Hematopoietic multipotent progenitor cell treated with erythropoietin and hydrocortisone succinate and interleukin-3 and kit ligand, for 6 days (in vitro differentiated cells): ENCODE measurements around the gene ITPR1.

Experiments used
- DNase-seq: peaks from one replicate; pipeline ENCODE4 v3.0.0-alpha.2; 2015

Gene ITPR1

DNA sequence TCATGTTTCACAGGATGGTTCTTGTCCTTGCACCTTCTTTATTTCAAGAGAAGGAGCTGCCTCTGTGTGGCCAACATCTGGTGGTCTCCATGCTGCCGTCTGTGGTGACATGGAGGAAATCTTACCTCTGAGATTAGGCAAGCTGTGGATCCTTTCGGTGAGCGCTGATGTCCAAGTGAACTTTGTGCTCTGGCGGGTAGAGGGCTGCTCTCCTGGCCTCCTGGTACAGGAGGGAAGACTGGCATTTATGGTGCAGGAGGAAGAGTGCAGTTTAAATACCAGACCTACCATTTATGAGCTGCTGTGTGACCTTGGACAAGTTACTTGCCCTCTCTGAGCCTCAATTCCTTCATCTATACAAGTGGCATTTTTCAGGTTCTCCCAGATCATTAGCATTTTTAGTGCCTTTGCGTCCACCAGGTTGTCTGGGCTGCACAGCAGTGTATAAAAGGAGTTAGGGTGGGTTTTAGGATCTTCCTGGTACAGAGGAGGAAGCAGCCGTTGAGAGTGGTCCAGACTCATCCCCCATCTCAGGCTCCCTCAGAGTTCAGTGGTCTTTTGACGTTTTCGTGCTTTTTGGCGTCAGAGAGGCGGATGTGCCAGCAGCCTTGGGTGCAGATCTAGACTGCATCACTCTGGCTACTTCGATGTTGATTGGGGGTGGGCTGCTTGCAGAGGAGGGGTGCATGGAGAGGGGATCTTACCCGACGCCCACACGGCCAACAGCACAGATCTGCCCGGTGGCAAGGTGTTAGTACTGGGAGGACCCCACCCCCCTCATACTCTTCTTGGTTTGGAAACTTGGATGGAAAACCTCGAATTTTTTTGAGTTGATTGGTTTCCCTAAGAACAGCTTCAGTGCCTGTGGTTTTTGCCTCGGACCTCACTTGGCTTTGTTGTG lies 162.2 kb downstream of the ITPR1 start:
- no peak for DNase-seq

DNA sequence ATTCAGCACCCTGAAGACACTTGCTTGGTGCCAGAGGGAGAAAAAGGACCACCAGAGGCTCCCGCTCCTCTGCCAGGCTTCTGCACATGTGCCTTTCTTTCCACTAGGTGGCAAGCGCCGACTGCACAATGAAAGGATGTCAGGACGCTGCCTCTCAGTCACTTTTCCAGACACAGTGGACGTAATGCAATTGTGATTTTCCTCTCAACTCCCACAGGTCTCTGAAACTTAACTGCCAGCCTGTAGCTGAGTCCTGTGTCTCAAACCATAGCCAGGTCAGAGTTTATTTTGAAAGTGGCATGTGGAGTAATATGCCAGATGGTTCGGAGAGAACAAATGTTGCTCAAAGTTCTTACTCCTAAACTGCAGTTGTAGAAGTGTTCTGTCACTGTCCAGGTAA lies 162.9 kb downstream of the ITPR1 start:
- DNase-seq = peak; percentile 56

GRCh38 chr3:4656626-4657328 lies 163.6 kb downstream of the ITPR1 start:
- DNase-seq = no peak

DNA sequence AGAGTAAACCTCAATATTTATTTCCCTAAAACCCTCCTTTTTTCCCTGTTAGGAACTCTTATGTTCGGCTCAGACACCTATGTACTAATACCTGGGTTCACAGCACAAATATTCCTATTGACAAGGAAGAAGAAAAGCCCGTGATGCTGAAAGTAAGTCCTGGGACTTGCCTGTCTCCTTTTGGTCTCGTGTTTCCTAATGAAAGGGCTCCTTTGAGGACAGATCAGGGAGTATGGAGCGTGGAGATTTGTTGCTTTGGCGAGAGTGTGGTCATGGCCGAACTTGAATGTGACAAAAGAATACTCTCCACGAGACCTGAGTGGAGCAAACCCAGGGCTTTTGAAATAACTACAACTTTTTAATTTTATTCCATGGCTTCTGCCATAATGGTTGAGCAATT lies 167.8 kb downstream of the ITPR1 start:
- DNase-seq = no peak

DNA sequence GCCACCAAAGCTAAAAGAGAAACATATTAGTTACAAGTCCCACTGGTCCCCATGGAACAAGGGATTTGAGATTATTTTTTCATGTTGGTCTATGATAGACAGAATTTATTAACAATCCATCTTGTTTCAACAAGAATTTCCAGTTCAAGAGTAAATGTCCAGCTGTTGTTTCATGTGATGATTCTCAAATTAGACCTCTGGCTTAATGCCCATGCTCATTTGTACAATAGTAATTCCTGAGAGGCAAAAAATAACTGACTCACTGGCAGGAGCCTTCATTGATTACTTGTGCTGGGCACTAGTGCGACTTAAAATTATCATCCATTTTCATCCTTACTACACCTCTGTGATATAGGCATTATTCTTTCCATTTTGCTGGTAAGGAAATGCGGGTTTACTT lies 171.3 kb downstream of the ITPR1 start:
- no peak for DNase-seq

- no peak for DNase-seq
Measured at GRCh38 chr3:4665197-4665596, 172.0 kb downstream of the ITPR1 start.

DNA sequence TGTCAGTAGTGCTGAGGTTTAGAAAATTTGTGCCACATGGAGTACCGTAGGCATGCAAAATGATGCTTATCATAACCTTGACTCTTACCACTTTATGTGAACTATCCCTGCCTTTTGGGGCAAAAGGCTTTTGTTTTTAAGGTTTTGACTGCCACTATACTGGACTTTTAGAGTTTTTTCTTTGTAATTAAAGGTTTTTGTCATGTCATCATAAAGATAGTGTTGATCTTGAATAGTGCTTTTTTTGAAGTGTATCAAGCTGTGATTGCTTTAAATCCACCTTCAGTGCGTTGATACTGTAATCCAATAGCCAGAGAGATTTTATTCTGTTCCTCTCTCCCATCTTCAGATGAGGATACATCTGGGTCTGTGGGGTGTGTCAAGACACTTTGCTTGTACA lies 172.9 kb downstream of the ITPR1 start:
- no peak for DNase-seq

GRCh38 chr3:4670352-4670751 lies 177.2 kb downstream of the ITPR1 start:
- DNase-seq = peak; percentile 32

GRCh38 chr3:4672725-4673275 lies 179.7 kb downstream of the ITPR1 start:
- no peak for DNase-seq

DNA sequence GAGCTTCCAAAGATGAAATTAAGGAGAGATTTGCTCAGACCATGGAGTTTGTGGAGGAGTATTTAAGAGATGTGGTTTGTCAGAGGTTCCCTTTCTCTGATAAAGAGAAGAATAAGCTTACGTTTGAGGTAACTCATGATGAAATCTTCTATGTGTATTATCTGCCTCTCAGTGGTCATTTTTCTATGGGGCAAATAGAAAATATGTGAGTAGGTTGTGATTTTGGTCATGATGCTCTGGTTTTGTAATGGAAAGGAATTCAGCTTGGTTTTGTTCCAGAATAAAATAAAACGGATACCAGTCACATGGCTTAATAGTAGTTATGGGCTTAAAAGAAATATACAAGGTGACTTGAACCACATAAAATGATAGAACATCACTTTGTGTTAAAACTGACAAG lies 181.1 kb downstream of the ITPR1 start:
- DNase-seq = no peak

DNA sequence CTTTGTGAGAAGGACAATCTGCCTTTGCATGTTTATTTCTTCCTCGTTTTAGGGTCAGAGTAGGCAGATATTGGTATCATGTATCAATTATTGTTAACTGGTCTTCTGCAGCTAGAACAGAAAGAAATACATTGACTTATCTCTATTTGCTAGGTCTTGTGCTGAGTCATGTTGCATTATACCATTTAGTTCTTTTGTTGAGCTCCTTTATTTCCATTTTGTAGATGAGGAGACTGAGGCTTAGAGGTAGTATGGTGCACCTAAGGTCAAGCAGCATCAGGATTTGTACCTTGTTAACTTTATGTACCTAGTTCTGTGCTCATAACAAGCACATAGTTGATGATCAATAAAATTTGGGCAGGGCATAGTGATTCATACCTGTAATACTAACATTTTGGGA lies 182.6 kb downstream of the ITPR1 start:
- DNase-seq = no peak

DNA sequence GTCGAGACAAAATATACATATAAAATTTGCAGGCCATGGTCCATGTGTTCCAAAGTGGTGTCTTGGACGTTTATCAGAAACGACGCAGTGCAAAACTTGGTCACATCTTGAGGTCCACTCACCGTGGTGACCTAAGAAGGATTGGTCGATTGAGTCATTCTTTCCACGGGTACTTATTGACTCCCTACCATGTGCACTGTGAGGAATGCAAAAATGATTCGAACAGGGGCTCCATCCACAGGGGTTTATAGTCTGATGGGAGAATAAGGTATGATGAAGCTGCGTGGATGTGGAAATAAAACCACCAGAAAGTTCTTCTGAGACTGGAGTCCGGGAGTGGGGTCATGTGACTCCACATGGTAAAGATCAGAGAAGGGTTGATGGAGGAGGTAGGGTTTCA lies 185.2 kb downstream of the ITPR1 start:
- DNase-seq = no peak

- DNase-seq = no peak
Measured at GRCh38 chr3:4680227-4680691, 187.1 kb downstream of the ITPR1 start.

DNA sequence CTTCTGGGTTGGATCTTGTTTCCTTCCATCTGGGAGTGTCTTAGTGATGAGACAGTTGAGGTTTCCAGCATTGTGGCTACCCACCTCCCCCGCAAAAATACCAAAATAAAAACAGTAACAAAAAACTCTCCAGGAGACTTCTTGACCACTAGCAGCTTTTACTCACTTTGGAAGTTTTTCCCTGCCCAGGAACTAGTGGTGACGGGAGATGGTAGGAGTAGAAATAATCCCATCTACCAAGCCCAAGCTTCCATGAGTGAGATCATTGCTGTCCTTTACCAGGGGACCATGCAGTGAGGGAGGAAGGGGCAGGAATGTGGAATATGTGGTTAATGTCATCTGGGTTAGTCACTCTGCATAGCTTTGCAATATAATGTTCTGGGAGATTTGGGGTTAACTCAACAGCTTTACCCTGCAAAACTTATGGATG lies 187.7 kb downstream of the ITPR1 start:
- DNase-seq = no peak

- DNase-seq = no peak
Measured at GRCh38 chr3:4681301-4681700, 188.2 kb downstream of the ITPR1 start.

GRCh38 chr3:4684117-4684516 lies 191.0 kb downstream of the ITPR1 start:
- no peak for DNase-seq

DNA sequence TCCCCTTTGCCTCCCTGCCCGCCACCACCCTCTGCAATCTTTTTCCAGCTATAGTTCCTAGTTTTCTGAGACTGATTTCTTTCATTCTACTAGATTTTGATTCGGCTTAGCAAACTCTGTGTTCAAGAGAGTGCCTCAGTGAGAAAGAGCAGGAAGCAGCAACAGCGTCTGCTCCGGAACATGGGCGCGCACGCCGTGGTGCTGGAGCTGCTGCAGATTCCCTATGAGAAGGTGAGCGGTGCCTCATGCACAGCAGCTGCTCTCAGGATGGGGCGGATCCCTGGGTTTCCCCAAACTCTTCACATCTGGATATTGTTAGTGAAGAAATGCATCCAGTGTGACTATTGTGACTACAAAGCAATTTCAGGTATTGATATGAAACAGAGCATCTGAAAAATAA lies 191.8 kb downstream of the ITPR1 start:
- DNase-seq = no peak

GRCh38 chr3:4685673-4686345 lies 192.7 kb downstream of the ITPR1 start:
- DNase-seq = no peak

- no peak for DNase-seq
Measured at GRCh38 chr3:4686619-4687018, 193.5 kb downstream of the ITPR1 start.

GRCh38 chr3:4687167-4687566 lies 194.0 kb downstream of the ITPR1 start:
- DNase-seq = no peak

DNA sequence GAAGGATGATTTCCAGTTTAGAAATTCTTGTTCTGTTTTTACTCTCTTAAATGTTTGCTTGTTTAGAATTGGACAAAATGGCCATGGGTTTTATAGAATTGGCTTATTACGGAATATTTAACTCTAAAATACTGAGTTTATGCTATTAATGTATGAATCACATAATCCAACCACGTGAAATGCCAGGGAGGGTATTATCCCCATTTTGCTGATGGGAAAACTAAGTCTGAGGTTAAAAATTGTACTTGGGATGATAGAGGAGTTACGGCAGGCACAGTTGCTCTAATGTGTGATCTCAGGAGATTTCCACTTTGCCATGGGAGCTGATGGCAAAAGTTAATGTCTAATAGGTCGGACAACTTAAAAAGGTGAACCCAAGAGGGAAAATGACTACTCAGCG lies 194.4 kb downstream of the ITPR1 start:
- no peak for DNase-seq

GRCh38 chr3:4688411-4688810 lies 195.3 kb downstream of the ITPR1 start:
- peak; percentile 38 for DNase-seq

DNA sequence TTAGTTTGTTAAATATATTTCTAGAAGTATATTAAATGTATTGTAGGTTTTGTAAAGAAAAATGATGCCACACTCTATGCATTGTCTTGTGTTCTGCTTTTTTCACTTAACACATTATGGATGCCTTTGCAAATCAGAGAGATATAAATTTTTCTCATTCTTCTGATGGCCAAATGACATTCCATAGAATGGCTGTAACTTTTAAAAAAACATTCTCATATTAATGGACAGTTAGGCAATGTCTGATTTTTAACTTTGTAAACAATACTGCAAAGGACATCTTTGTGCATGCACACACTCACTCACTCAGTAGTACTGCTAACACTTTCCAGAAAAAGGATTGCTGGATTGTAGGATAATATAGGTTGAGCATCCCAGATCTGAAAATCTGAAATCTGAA lies 195.9 kb downstream of the ITPR1 start:
- DNase-seq = no peak
